ENCODE results near the gene SLC16A3. TPM values are rescaled to one million over a fixed set of nuclear protein-coding genes. Genes with fewer than 3 reads are reported as not detected.

Gene SLC16A3
- total and polyA plus RNA-seq, 9 of the 15 experiments (the other 6 are each of a cell fraction or from before 2014, with no cell fraction given), result 0.11 to 5.4 (median 1.2) TPM; not detected in 2

- TF ChIP-seq HDAC1 (IDR thresholded peaks at IDR 0.05), result peak in 1 of 2 experiments; percentile 41; a peak in 2 of 4 replicates
- no peak for TF ChIP-seq GTF3C2 (IDR thresholded peaks at IDR 0.05; ENCODE audit: borderline replicate concordance, extremely low read depth, insufficient read length)
- TF ChIP-seq IRF9 (tag; IDR thresholded peaks at IDR 0.05), result no peak
- TF ChIP-seq E2F6 (IDR thresholded peaks at IDR 0.05; ENCODE audit: borderline replicate concordance in 1 of 2, extremely low read depth in 1 of 2, insufficient read depth in 1 of 2, insufficient read length in 1 of 2, low read depth in 1 of 2, low read length in 1 of 2, poor library complexity in 1 of 2, severe bottlenecking in 1 of 2), result peak in 1 of 2 experiments; percentile 76
- no peak for TF ChIP-seq CREB3 (tag; conservative IDR thresholded peaks at IDR 0.05; ENCODE audit: low read depth)
- TF ChIP-seq MCM3 (IDR thresholded peaks at IDR 0.05), result no peak
- TF ChIP-seq DEAF1 (CRISPR knock-in tag; IDR thresholded peaks at IDR 0.05), result peak; percentile 87
- peak; percentile 73 for TF ChIP-seq ZBTB9 (CRISPR knock-in tag; IDR thresholded peaks at IDR 0.05)
- no peak for TF ChIP-seq ARID3A (IDR thresholded peaks at IDR 0.05; ENCODE audit: borderline replicate concordance, low read depth, low read length)
- no peak for TF ChIP-seq KDM4B (IDR thresholded peaks at IDR 0.05; ENCODE audit: borderline replicate concordance in 2 of 2, low read depth in 1 of 2)
Observed at GRCh38 chr17:82236142-82236971, 7.5 kb downstream of the SLC16A3 start (continued).
